CD4-positive, alpha-beta T cell treated with Interleukin-17A for 1 hour (primary cell): Measurements from ENCODE around the gene PCBD1.
"Not testable (repeated sequence)": the region's sequence is repeated elsewhere in the genome, so short reads cannot be mapped to it uniquely, and the experiment has no call there.

ENCODE experiments used
- DNase-seq: peaks from one replicate; pipeline ENCODE4 v3.0.0-alpha.2; 2020

PCBD1 gene

DNA sequence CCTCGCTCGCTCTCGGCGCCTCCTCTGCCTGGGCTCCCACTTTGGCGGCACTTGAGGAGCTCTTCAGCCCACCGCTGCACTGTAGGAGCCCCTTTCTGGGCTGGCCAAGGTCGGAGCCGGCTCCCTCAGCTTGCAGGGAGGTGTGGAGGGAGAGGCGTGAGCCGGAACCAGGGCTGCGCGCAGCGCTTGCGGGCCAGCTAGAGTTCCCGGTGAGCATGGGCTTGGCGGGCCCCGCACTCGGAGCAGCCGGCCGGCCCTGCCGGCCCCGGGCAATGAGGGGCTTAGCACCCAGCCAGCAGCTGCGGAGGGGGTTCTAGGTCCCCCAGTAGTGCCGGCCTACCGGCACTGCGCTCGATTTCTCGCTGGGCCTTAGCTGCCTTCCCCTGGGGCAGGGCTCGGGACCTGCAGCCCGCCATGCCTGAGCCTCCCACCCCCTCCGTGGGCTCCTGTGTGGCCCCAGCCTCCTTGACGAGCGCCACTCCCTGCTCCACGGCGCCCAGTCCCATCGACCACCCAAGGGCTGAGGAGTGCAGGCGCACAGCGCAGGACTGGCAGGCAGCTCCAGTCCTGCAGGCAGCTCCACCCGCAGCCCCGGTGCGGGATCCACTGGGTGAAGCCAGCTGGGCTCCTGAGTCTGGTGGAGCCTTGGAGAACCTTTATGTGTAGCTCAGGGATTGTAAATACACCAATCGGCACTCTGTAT is 26.7 kb downstream of the PCBD1 start:
- DNase-seq = not testable (repeated sequence)

DNA sequence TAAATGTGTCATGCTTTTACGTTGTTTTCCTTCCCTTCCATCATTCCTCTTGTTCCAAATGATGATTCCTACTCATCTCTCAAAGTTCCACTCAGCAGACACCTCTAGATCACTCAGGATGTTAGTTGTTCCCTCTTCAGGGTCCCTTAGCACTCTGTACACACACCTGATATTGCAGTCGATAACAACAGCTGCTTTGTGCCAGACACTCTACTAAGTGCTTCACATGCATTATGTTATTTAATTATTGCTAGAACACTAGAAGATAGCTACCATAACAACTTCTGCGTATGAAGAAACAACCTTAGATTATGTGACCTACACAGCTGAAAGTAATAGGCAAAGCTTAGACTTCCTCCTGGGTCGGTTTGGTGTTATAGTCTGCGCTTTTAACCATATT is 29.6 kb downstream of the PCBD1 start:
- DNase-seq = no peak

DNA sequence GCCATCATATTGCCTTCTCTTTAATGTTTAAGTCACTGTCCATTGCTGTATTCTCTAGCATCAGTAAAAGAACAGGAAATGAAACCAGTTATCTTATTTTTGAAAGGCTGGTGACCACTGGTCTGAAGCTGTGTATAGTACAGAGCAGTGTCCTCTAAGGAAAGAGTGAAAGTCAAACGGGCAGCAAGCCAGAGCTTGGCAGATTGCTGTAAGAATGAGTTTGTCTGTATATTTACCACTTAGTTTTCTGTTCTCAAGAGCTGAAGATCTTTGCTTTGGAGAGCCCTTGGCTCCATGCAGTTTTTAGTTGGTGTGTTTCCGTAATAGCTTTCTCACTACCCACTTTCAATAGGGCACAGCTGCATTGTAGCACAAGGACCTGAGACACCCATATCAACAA is 31.9 kb downstream of the PCBD1 start:
- DNase-seq = no peak

DNA sequence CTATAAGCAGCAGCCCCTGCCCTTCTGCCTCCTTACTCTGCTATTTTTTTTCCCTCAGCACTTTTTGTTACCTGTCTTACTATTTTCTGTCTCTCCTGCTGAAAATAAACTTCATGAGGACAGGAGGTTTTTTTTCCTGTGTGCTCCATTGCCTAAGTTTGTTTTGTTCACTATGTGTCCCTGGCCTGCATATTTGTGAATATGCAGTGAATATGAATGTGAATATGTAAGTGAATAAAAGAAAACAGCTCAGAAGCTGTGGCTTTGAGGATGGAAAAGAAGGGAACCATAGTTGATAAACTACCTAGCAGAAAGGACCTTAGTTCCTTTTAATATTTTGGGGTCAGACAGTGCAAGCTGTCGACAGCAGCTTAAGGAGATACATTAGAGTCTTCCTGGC is 34.9 kb downstream of the PCBD1 start:
- DNase-seq = no peak

DNA sequence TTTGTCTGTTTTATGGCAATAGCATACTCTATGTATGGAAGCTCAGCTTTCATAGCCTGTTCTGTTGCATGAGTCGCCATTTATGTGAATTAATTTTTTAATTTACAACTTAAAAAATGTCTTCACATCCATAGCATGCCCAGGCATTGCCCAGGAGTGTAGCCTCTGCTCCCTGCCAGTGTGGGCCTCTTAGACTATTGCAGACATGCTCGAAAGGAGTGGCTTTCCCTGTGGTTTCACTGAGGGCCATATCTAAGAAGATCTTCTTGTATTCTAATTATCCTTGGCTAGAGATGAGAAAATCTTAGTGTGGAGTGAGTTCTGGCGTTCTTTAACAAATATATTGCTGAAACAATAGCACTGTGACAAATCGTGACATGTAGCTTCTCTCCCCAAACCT is 35.3 kb downstream of the PCBD1 start:
- DNase-seq = no peak

DNA sequence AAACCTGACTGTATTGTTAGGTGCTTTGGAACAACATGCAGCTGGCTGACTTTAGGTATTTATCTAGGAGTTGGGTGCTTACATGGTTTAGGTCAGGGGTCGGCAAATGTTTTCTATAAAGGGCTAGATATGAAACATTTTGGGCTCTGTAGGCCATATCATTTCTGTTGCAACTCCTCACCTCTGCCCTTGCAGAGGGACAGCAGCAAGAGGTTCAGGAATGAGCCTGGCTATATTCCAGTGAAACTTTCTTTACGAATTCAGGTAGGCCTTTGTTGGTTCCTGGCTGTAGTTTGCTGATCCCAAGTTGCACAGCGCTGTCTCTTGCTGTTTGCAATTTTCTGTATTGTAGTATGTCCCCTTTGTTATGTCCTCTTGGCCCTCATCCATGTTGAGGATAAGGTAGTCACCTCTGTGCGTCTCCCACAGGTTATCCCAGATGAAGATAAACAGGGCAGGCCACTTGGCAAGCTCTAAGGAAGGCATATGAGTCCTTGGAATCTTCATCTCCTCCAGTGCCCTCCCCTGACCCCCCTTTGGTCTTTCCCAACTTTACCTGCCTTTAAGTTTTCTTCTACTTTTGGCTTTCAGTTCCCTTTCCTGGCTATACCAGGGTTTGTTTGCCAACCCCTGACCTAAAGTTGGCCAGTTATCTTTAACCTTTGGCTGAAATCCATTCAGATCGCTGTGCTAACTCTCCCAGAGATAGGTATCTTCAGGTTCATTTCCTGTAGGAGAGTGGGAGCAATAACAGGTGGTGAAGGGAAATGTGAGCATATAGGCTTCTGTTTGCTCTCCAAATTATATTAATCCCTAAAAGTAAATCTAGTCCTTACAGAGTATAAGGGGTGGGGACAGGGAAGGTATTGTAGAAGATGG is 36.5 kb downstream of the PCBD1 start:
- DNase-seq = no peak

DNA sequence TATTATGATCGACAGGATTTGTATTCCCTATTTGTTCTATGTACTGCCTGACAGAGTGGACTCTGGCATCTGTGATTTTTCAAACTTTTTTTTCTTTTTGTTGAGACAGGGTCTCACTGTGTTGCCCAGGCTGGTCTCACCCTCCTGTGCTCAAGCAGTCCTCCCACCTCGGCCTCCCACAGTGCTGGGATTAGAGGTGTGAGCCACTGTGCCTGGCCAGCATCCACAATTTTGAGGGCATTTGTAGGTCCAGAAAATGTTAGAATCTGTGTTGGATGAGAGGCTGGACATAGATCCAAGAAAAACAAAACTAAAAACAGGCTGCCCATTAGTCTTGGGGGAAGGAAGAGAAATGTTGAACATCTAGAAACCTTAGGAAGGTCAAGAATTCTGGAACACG is 38.3 kb downstream of the PCBD1 start:
- no peak for DNase-seq

DNA sequence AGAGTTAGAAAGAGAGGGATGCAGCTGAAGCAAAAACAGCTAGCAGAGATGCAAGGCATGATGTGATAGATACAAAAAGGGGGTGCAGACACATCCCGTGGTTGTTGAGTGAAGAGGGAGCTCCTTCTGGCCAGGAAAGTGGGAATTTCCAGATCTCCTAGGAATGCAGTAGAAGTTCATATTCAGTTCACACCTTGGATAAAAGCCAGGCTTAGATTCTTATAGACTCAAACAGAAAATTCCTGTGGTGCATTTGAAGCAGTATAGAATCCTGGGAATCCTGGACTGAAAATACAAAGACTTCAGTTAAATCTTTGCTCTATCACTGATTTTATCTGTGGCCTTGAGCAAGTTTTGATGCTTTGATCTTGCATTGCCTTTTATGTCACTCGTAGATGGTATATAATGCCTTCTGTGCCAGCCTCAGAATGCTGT is 38.8 kb downstream of the PCBD1 start:
- DNase-seq = no peak

DNA sequence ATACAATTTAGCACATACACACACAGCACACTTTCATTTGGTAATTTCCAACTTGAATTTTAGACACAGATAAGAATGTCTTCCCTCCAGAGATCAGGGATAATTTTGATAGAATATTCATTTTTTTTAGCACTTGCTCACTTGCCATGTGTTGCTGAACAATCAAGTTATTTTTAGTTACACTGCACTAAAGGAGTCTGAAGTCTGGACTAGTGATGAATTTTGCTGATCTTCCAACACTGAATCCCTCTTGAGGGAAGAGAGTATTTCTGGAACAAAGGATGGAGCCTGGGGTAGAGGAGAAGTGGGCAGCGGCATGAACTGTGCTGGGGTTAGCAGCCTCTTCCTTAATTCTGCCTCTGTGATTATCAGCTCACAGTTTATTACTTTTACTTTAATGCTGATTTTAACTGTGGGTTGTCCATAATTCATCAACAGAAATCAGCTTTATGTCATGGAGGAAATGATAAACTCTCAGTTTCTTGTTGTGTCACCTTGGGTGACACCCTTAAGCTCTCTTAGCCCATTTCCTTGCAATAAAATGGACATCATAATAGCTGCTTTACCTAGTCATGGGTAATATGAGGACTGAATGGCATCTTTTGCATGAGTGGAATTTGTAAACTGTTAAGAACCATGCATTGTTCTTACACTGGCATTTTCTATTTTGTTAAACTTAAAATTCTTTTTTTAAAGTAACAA is 40.6 kb downstream of the PCBD1 start:
- no peak for DNase-seq

DNA sequence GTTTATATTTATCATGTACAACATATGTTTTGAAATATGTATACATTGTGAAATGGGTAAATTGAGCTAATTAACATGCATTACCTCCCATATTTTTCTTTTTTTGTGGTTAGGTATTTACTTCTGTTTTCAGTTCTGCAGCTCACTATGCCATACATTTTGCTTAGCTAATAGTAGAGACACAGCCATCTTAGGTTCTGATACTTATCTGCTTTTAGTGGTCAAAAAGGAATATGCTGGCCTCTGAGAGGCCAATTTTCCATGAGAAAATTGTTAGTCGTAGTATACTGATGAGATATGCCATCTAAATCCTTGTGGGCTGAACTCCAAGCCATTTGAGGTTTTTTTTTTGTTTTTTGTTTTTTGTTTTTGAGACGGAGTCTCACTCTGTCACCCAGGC is 41.6 kb downstream of the PCBD1 start:
- DNase-seq = no peak

DNA sequence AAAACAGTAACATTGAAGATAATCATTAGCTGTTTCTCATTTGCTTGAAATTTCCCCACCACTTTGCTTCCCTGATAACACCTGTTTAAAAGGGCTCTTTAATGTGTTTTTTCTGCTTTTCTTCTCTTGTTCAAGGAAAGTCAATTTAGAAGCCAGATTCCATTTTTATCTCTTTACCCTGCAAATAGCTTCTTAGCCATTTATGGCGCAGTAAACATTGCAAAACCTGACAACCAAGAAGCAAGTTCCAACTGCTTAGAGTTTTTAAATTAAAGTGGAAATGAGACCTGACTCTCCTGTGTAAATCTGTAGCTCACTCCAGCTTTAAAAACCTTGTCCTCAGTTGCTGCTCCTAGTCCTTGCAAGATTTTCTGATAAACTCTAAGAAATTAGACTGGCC is 42.5 kb downstream of the PCBD1 start:
- DNase-seq = no peak

DNA sequence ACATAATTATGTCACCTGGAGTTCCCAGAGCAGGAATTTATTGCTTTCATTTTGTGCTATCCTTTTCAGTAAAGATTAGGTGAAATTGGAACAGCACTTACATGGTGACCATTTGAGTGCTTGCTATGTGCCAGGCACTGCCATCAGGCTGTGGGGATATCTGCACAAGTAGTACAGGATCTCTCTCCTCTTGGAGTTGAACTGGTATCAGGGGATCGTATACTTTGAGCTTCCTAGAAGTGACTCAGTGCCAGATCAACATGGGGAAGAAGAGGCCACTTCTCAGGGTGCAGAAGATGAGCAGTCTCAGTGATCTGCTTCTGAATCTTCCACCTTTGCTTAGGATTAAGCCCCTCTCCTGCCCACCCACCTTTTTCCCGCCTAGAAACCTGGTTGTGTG is 43.1 kb downstream of the PCBD1 start:
- no peak for DNase-seq

DNA sequence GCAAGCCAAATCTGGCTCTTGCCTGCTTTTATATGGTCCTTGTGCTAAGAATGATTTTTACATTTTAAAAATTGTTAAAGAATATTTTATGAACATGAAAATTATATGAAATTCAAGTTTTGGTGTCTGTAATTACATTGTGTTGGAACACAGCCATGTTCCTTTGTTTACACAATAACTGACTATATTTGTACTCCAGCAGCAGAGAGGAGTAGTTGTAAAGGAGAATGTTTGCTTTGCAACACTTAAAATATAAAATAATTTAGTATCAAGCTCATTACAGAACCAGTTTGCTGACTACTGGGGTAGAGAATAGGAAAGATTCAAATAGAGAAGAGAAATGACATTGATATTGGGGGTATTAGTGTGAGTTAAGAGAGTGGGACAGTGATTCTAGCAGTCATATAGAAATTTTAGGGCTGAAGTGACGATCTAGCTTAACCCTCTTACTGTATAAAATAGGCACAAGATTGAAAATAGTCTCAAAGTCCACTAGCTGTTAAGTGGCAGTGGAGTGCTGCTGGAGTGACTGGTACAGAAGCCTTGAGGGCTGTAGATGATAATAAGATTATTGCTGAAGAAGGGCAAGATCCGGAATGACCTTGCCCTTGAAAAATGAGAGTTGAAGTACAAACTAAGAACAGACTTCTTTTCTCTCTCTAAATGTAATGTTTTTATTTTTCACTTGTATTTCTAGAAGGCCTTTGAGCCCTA is 44.4 kb downstream of the PCBD1 start:
- no peak for DNase-seq

DNA sequence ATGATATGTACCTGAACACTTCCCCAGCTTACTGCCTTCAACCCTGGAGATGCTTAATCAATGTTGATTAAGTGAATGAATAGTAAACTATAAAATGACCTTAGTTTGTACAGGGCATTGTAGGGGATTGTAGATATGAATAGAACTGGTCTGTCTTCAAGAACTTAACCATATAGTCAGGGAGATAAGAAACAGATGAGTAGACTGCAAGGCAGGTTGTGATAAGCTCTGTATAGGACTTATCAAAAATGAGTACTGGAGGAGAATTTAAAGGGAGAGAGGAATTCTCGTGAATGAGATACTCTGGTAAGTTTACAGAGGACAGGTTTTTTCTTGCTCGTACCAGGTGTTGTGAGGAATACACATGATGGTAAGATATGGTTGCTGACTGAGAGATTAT is 45.0 kb downstream of the PCBD1 start:
- DNase-seq = no peak

DNA sequence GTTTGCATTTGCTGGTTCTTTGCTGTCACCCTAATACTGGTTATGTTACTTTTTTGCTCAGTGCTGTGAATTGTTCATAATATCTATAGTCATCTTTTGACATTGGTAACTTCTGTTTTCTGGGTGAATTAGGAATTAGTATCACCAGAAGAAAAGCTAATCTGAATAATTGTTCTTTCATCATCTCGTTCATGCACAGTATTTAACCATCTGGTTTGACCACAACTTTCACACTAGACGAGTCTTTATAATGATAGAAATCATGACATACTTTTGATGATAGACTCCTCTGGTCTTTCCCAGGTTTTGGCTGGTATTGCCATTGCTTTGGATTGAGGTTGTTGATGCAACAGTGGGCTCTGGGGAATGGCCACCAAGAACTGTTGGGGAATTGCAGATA is 47.5 kb downstream of the PCBD1 start:
- DNase-seq = no peak

DNA sequence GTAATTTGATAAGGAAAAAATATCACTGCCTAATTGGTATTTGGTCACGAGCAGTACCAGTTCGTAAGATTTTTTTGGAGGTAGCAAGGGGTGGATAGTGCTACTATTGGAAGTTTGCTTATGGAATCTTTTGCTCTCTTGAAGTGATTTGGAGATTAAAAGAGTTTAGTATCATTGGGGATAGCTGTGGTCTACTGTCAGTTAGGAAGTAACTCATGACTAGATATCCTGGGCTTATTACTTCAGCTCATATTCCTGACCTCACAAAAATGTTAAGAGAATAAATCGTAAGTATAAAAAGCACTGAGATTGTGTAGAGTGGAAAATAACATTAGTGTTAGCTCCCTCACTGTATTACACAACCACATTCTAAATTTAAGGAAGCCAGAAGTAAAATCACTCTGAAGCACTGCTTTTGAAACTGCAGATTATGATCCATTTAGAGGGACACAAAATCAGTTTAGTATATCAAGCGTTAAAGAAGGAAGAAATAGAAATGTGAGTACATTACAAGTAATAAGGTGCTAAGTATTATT is 50.0 kb downstream of the PCBD1 start:
- DNase-seq = no peak

DNA sequence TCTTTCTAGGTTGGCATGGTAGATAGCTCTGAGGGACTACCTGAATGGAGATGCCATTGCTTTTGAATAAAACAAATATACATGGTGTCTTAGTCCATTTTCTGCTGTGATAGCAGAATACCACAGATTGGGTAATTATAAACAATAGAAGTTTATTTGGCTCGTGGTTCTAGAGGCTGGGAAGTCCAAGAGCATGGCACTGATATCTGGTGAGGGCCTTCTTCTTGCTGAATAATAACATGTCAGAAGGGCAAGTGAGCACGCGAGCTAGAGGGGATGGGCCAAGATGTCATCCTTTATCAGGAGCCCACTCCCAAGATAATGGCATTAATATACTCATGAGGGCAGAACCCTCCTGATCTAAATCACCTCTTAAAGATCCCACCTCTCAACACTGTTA is 50.7 kb downstream of the PCBD1 start:
- no peak for DNase-seq

DNA sequence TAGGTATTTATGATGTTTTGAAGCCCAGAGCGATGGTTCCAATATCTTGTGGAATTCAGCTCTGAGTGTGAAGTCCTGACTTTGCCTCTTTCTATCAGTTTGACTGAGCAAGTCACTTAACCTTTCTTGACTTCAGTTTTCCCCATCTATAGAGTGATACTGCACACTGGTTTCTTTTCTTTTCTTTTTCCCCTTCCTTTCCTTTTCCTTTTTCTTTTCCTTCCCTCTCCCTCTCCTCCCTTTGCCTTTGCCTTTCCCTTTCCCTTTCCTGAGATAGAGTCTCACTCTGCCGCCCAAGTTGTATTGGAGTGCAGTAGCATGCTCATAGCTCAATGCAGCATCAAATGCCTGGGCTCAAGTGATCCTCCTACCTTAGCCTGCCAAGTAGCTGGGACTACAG is 52.0 kb downstream of the PCBD1 start:
- no peak for DNase-seq

DNA sequence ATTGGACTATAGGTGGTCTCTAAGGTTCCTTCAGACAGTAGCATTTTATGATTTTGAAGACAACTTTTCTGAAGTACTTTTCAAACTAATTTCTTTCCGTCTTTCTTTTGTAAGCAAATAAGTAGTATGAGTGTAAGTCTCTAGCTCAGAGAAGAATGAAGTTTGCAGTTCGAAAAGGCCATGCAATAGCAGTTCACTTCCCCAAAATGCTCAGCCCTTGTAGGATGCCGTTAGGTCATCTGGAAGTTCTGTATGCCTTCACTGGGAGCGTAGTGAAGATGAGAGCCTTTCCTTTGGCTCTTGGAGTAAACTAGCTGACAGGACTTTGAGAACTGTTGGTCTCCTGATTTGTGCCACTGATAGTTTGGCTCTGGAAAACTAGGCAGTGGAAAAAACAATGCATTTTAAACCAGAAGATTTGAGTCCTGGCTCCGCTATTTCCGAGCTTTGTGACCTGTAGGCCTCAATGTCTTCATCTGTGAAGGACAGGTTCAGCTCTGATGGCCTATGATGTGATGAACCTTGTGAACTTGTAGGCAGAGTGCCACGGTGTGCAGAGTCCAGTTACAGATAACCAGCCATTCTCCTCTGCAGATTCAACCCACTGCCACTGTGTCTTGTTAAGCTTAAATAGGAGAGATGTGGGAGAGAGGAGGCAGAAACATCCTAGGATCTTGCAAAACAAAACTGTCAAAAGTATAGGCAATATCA is 53.8 kb downstream of the PCBD1 start:
- no peak for DNase-seq

DNA sequence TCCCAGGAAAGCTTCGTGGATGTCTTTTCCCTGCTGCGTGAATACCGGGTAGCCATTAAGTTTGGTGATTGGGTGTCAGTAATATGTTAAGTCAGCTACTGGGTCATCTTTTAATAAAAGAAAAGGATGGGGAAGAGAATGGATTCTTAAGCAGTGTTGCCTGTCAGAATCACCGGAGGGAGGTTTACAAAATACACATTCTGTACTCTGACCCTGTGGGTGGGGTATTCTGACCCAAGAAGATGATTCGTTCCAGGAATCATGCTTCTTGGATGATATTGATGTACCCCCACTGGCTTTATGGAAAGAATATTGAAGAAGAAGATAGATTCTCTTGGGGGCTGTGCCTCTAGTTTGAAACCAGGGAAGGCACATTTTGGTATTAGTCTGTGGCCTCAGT is 54.3 kb downstream of the PCBD1 start:
- no peak for DNase-seq

DNA sequence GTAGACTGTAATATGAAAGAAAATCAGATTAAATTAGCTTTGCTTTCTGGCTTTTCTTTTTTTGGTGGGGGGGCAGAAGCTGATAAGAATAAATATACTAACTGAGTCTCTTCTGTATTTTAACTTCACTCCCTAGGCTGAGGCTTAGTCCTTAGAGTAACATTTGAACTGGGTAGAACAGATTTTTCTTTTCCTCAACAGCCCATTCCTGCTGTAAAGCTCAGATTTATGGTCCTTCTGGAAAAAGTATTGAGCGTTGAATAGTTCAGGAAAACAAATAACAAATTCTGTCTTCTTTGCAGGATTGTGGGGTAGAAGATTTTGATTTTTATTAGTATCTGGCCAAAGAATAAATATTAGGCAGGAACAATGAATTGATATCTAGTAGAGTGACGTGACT is 54.8 kb downstream of the PCBD1 start:
- no peak for DNase-seq
